Measurements from ENCODE around the gene AEN.

AEN gene

DNA sequence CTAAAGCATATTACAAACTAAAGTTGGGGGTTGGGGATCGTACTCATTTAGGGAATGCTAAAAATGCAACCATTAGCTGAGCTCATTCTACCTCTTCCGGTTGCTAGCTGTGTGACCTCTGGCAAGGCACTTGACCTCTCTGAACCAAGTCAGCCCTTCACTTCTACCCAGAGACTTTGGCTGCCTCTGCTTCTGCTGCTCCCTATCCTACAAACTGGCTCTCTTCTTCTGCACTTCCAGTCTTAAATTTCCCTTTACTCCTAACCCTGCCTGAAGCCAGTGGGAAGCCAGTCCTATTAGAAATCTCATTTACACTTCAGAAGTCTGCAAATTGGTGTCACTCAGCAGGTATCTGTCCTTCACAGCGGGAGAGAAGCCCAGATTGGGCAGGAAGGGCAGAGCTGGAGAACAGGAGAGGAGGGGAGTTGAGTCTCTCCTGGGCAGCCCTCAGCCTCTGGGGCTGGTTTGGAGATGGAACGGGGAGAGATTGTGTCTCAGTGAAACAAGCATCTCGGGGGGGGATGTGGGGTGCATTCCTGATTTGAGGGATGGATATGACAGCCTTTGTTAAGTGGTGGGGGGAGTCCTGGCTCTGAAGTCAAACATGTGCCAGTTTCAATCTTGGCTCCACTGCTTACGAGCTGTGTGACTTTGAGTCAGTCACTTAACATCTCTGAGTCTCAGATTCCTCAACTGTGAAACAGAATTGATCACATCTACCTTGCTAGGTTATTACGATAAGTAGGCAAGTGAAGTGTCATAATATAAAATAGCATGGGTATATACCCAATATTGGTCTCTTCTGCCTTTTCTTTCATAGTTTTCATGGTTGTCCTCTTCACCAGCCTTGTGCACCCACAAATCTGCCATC, 7.8 kb upstream of the AEN start:
- no peak for DNase-seq

DNA sequence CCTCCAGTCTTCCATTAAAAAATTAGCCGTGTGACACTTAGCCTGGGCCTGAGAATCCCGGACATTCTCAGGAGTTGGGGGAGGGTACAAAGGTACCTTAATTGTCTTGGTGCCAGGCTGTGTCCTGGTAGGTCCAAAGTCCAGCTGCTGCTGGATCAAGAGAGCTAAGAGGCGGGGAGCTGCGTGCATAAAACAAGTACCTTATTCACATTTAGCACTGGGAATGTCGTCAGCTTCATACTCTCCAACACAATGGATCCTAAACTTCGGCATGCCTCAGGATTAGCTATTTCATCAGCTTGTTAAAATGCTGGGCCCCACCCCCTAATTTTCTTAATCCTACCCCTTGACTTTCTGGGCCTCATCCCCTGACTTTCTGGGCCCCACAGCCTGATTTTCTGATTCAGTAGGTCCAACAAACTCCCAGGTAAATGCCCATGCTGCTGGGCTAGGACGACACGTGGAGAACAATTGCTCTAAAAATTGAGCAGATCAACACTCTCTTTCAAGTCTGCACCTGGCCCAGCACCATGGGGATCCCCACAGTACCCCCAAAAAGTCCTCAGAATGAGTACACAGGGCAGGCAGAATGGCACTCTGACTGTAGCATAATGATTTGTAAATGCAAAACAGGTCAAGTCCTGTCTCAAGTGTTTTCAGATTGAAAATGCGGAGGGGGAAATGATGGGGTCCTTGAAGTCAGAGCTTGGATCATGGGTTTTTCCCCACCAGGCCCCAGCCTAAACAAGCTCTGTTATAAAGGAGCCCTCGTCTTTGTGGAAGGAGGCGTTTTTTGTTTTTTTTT, 5.6 kb upstream of the AEN start:
- no peak for DNase-seq

DNA sequence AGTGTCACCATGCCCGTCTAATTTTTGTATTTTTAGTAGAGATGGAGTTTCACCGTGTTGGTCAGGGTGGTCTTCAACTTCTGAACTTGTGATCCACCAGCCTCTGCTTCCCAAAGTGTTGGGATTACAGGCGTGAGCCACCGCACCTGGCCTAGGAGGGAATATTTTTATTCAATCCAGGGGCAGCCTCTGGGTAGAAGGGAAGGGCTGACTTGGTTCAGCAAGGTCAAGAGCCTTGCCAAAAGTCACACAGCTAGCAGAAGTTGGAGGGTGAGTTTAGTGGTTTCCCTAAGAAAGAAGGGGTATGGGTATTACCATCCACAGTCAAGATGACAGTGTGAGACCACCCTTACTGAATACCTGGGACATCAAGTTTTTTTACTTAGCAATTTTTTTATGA, 4.9 kb upstream of the AEN start:
- DNase-seq, result no peak

DNA sequence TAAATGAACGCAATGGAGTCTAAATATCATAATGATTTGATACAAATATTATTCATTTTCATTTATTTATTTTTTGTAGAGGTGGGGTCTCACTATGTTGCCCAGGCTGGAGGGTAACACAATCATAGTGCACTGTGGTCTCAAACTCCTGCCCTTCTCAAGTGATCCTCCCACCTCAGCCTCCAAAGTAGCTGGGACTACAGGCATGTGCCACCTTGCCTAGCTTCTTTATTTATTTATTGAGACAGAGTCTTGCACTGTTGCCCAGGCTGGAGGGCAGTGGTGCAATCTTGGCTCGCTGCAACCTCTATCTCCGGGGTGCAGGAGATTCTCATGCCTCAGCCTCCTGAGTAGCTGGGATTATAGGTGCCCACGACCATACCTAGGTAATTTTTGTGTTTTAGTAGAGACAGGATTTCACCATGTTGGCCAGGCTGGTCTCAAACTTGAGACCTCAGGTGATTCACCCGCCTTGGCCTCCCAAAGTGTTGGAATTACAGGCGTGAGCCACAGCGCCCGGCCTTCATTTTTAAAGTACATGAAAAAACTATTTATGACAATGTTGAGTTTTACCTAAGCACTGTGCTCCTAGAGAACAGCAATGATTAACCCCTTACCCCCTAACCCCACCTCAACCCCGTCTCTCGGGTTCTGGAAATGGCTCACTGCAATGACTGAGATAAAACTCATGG, 4.0 kb upstream of the AEN start:
- no peak for DNase-seq

DNA sequence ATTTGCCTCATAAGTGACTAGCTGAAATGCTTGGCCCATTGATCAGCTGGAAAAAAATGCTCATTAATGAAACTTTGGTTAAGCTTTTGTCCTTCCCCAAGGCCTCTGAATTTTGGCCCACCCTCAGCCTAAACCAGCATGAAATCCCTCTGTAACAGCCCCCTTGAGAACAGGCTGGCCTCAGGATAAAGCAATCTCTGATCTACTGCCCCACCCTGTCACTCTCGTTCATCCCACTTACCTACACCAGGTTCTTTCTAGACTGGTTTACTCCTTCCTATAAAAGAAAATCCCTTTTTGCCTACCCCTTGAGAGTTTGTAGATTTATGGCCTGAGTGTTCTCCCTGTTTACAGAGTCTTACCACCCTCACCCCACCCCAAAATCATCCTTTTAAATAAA, 3.4 kb upstream of the AEN start:
- DNase-seq, result no peak

DNA sequence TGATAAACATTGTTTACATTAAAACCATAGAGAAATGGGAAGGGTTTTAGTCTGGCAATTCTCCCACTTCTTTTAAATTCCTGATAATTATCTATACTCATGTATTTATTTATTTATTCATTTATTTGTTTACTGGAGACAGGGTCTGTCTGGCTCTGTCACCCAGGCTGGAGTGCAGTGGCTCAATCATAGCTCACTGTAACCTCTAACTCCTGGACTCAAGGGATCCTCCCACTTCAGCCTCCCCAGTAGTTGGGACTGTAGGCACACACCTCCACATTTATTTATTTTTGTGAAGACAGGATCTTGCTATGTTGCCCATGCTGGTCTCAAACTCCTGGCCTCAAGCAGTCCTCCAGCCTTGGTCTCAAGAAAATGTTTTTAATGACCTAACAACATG, 2.5 kb upstream of the AEN start:
- DNase-seq, result no peak

DNA sequence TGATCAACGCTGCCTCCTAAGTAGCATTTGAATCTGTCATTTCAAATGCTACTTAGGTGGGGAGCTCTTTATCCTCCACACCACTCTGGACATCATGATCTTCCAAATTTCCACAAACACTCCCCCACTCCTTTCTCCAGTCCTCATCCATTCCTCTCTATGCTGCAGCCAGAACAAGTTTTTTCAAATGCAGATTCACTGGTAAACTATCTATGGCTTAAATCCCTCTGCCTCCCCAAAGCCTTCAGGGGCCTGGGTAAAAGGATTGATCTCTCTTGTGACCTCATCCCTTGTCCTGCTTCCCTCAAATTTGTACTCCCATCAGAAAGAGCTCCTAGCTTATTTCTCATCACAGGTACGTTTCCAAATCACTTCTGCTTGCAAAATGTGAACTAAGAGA, 1.3 kb upstream of the AEN start:
- DNase-seq, result no peak

DNA sequence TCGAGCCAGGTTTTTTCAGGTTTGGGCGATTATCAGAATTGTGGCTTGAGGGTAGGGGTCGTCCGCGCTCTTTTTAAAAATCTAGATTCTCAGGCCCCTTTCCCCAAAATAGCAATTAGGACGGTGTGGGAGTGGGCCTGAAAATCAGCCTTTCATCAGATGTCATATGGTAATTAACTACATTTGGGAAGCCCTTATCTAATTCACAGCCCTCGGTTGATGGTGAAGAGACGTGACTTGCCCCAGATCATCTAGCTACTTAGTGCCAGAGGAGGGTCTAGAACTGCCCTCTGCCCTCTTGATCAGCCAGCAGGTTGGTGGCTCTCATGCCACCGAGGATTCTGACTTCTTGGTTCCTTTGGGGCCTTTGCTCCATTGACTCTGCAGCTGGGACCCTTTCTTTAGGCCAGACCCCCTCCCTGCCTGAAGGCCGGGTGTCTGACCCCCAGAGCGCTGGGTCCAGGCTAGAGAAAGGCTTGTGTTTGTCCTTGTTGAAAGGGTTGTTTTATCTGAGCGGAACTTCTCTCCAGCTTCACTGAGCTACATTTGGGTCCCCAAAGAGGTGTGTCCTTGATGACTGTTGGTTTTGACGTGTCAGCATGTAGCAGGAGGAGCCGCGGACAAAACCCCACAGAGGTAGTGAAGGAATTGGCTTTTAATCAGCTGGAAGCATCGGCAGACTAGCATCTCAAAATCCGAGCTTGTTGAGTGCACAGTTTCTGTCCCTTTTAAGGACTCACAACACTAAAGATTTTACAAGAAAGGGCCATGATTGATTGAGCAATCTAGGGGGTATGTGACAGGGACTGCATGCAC, 857 bp downstream of the AEN start:
- peak; percentile 77 for DNase-seq

DNA sequence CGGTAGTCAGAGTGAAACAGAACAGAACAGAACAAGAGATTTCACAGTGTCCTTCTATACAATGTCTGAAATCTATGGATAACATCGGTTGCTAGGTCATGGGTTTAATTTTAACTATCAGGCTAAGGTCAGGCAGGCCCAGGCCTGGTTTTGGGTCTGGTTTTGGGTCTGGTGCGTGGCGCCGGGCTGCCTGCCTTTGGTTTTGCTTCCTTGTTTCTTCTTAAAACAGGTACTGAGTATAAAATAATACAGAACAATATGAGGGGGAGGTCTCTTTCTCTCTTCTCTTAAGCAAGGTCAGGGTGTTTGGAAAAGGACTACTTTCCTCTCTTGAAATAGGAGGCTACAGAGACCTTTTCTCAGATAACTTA, 1.4 kb downstream of the AEN start:
- DNase-seq, result no peak

DNA sequence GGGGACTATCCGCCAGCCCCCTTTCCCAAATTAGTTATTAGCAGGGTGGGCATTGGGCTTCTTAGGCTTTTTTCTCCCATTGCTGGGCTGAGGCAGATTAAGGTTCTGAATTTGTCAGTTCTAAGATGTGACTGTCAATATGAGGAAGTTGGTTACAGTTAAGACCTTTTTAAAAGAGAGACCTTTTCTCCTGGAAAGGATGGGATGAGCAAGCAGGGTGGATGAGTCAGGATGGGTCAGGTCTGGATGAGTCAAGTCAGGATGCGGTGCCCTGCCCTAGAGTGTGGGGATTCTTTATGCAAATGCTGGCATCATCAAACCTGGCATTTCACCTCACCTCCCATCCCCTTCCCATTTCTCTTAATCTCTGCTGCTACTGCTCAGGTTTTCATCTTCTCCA, 1.9 kb downstream of the AEN start:
- no peak for DNase-seq

DNA sequence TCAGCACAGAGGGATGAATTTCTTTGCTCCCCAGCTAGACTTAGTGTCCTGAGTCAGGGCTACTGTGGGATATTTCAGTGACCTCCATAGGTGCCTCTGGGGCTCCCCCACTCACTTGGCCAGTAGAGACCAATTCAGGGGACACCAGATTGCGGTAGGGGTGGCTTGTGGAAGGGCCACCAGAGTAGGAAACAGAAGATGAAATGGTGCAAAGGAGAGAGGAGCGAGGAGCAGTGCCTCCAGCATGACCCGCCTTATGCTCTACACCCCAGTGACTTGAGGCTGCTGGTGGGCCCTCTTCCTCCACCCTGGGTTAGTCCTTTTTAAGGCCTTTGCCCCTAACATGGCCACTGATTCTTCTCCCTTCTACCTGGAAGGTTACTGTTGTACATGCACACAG, 2.5 kb downstream of the AEN start:
- DNase-seq, result no peak

DNA sequence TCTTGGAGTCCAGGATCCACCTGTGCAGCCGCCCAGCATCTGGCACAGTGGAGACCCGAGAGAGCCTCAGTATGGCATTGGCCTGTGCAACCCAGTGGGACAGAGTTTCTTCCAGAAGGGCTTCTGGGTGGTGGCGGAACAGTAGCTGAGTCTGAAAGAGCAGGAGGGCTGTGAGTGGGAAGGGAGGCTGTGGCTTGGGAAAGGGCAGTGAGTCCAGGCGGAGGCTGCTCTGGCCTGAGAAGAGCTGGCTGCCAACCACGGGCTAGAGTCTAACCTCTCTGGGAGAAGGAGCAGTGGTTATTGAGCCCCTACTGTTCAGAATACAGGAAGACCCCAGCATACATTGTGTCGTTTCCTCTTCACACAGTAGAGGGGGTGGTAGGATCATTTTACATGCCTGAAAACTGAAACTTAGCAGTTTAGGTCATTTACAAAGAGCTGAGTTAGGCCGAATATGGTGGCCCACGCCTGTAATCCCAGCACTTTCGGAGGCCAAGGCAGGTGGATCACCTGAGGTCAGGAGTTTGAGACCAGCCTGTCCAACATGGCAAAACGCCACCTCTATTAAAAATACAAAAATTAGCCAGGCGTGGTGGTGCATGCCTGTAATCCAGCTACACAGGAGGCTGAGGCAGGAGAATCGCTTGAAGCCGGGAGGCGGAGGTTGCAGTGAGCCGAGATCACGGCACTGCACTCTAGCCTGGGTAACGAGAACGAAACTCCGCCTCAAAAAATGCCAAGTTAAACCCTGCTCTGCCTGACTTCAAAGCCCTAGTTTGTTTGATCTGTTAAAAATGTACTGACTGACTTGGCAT, 3.2 kb downstream of the AEN start:
- peak; percentile 79 for DNase-seq

DNA sequence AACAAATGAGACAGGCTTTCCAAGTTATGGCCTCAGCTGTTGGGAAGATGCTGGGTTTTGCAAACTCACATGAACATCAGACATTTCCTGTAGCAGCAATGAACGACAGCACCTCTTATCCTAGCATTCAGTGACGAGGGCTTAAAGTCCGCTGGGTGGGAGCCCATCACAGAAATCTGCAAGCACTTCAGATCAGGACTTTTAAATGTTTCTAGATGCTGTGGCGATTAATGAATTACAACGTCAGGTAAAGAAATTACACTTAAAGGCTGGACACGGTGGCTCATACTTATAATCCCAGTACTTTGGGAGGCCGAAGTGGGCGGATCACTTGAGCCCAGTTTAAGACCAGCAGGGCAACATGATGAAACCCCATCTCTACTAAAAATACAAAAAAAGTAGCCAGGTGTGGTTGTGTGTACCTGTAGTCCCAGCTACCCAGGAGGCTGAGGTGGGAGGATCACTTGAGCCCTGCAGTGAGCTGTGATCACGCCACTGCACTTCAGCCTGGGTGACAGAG, 3.9 kb downstream of the AEN start:
- DNase-seq, result no peak

DNA sequence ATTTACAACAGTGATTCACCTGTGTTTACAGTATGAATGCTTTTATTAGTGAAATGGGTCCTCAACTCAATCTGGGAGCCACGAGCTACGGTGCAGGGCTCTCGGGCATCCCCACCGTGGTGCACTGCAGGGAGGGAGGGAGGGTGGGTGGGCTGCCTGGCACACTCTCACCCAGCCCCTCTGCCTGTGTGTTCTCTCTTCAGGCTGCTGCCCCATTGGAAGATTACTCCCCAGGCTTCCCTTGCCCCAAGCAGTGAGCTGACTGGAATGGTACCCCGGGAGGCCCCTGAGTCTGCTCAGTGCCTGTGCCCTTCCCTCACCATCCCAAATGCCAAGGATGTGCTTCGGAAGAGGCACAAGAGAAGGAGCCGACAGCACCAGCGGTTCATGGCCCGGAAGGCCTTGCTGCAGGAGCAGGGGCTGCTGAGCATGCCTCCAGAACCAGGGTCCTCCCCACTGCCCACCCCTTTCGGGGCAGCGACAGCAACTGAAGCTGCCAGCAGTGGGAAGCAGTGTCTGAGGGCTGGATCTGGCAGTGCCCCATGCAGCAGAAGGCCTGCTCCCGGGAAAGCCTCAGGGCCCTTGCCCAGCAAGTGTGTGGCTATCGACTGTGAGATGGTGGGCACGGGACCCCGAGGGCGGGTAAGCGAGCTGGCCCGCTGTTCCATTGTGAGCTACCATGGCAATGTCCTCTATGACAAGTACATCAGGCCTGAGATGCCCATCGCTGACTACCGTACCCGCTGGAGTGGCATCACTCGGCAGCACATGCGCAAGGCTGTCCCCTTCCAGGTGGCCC, 5.0 kb downstream of the AEN start:
- no peak for DNase-seq

DNA sequence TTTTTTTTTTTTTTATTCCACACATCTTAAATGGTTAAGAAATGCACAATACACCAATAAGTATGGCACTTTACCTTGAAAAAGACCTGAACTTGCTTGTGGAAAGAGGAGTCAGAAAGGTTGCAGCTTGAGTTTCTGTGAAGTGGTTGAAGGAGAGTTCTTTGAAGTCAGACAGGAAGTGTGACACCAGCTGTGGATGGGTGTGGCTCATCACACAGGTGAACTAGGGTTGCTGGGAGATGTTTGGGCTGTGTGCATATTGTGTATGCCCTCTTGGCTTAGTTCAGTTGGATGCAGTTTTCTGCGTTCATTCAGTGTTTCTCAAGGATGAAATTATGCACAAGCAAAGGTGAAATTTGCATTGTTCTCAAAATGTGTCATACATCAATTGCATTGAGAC, 6.3 kb downstream of the AEN start:
- DNase-seq, result peak; percentile 90

DNA sequence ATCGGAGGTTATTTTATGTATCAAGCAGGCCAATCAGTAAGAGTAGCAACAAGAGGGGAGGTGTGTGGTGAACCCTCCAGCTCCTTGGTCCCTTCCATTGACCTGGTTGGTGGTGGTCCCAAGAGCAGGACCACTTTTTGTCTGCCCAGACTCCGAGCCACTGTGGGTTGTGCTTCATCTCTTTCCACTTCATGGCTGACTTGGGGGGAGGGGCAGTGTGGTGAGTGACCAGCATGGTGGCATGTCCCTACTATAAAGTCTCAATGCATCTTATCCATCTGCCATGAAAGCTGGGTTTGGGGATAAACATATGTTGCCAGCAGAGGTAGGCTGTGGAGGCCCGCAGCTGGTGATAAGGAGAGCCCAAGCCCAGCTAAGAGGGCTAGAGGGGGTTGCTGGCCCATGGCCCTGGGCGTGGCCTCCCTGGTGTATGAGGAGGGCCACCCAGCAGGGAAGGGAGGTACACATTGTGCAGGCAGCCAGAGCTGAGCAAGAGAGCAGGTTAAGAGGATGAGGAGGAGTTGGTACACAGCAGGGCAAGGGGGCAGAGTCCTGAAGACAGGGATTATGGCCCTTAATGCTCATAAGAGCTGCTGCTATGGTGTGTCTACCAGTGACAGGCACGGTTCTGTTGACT, 7.0 kb downstream of the AEN start:
- no peak for DNase-seq

DNA sequence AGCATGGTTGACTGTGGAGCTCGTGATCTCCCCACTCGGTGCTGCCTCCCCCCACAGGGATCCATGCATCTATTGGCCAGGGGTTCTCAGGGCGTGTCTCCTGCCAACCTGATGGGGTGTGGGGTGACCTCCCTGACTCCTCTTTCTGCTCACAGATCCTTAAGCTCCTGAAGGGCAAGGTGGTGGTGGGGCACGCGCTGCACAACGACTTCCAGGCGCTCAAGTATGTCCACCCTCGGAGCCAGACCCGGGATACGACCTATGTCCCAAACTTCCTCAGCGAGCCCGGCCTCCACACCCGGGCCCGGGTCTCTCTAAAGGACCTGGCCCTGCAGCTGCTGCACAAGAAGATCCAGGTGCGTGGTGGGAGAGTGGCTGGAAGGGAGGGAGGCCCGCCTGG, 7.9 kb downstream of the AEN start:
- no peak for DNase-seq

DNA sequence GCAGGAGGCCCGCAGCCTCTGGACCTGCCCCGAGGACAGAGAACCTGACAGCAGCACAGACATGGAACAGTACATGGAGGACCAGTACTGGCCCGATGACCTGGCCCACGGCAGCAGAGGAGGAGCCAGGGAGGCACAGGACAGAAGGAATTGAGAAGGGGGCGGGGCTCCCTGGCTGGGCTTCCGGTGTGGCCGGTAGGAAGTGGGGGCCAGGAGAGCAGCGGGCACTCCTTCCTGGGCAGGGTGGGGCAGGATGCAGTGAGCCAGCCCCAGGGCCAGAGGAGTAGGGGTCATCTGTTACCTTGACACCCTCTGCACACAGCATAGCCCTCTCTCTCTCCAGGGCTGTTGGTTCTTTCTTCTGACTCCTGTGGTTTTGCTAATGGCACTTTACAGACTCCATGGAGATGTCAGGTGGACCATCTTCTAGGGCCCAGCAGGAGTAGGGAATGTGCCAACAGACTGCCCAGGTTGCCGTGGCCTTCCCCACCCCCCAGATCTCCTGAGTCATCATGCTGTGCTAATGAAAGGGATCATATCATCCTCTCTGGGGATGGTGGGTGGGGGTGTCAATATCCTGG, 9.1 kb downstream of the AEN start:
- DNase-seq, result no peak

DNA sequence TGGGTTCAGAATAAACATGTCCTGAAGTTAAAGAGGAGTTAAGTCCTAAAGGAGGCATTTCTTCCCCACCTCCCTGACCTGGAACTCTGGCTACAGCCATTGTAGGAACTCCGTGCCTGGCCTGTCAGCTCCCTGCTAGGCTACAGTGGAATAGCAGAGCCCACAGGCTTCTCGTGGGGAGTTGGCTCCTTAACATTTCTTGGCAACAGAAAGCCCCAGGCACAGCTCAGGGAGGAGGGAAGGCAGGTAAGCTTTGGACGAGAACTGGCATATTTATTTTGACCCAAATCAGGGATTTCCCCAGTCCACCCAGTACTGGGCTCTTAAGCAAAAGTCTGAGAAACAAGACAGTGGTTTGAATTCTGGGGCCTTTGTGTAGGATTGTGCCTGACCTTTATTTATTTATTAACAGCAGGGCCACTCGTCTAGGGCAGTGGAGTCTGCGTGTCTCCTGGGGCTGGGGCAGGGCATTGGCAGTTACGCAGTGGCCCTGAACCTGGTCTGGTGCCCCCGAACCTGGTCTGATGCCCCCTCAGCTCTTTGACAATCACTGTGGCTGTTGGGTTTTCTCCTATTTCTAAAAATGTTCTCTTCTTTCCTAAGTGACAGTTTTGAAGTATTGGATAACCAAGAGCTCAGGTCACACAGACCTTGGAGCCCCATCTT, 9.8 kb downstream of the AEN start:
- DNase-seq, result no peak

Measured in CD4-positive, alpha-beta T cell treated with Interleukin-10 for 1 hour (primary cell).